Neural cell (in vitro differentiated cells): ENCODE measurements around the gene FAM72A.
"Not testable (repeated sequence)": the region's sequence is repeated elsewhere in the genome, so short reads cannot be mapped to it uniquely, and the experiment has no call there.

Experiments used
- CTCF ChIP-seq: fragments of 450-650 bp; IDR thresholded peaks from 2 replicates; pipeline ENCODE4 v1.5.1; 2014; ENCODE audit warnings: antibody characterized with exemption, mild to moderate bottlenecking, moderate library complexity; ENCODE audit not compliant: poor library complexity, severe bottlenecking
- EZH2 ChIP-seq: fragments of 200-600, 300-800 bp; shearing (Covaris generic), sonication (generic); IDR thresholded peaks from 2 replicates; pipeline ENCODE4 v1.6.1; 2014; ENCODE audit warnings: antibody characterized with exemption, low read length, borderline replicate concordance, mild to moderate bottlenecking; ENCODE audit not compliant: insufficient read depth, poor library complexity, severe bottlenecking
- POLR2AphosphoS5 ChIP-seq: IDR thresholded peaks from 2 replicates; pipeline ENCODE4 v1.6.1; 2012
- REST ChIP-seq: IDR thresholded peaks from 2 replicates; pipeline ENCODE4 v1.6.1; 2012; ENCODE audit warnings: borderline replicate concordance
- TAF1 ChIP-seq: IDR thresholded peaks from 2 replicates; pipeline ENCODE4 v1.6.1; 2012; ENCODE audit warnings: low read depth

- not testable (repeated sequence) for TF ChIP-seq POLR2AphosphoS5, EZH2, TAF1, CTCF, REST
Measured at GRCh38 chr1:206196748-206197424, 5.8 kb downstream of the FAM72A start.
